Head of caudate nucleus (tissue), 42 donors: ENCODE results near the gene LAIR1.
"Not testable (repeated sequence)": the region's sequence is repeated elsewhere in the genome, so short reads cannot be mapped to it uniquely, and the experiment has no call there.

Experiments used
- DNase-seq, 42 donors: peaks; one replicate each; pipeline versions ENCODE4 v3.0.0 to v3.0.0-alpha.2; 2020 to 2021; ENCODE audit warnings: mixed read lengths in 7 of 42
- intact Hi-C: fragments of 100-400 bp; cut with DNase I; formaldehyde crosslinking; loops from one replicate; pipeline ENCODE4 v1.15.0; 2022

Gene LAIR1

DNA sequence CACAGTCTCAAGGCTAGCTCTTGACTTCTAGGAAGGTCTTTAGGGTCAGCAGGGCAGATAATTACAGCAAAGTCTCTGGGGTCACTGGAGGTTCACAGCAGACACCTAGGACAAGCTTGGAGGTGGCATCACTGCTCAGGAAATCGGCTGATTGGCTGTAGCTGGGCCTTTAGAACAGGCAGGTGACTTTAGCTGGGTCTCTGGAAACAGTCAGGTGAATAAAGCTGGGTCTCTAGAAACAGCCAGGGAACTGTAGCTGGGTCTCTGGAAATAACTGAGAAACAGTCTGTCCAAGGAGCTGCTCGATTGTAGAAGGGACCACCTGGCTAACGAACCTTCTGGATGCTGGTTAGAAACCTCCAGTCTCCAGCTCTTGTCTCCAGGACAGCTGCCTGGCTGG, 10.0 kb downstream of the LAIR1 start:
- no peak for DNase-seq
- intact Hi-C loops: no loop called here

GRCh38 chr19:54352546-54352945, 12.2 kb downstream of the LAIR1 start:
- intact Hi-C loops: no loop called here
- DNase-seq: no peak

- no peak for DNase-seq
- intact Hi-C loops: no loop called here
Observed at GRCh38 chr19:54352041-54352440, 12.7 kb downstream of the LAIR1 start.

DNA sequence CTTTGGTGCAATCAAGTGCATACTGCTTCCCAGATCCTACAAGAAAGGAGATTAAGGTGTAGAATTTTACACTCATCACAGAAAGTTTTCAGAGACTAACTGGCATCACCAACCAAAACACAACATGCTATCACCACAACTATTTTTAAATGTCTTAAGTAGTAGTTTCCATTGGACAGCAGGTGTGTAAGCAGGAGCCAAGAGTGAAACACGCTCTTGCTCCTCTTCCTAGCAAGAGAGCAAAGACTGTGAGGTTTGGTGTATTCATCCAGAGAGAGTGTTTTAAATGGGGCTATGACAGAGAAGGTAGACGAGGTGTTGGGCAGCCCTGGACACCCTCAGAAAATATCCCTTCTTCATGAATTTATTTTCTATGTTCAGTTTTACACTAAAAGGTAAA, 13.3 kb downstream of the LAIR1 start:
- intact Hi-C loops: no loop called here

DNA sequence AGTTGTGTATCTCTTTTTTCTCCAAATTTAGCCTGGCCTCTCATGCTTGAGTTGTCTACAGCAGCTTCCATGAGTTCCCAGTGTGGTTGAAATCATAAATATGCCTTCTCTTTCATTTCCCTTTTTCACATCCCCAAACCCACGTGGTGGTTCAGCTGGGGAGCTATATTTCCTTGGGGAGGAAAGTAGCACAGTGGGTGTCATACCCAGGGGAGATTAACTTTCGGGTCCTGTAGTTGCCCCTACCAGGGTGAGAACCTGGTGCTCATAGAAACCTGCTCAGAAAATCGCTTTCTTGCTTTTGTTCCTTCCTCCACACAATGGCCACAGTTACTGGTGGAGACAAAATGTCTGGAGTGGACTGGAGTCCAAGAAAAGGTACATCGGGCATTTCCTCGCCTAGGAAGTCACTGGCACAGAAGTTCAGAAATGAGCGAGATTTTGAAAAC, 18.8 kb downstream of the LAIR1 start:
- intact Hi-C loops: no loop called here
- DNase-seq: peak in 4 of 42 donors; percentile 16 to 53 (median 27)

More for the DNA sequence above, 13.3 kb downstream of the LAIR1 start:
- no peak for DNase-seq

DNA sequence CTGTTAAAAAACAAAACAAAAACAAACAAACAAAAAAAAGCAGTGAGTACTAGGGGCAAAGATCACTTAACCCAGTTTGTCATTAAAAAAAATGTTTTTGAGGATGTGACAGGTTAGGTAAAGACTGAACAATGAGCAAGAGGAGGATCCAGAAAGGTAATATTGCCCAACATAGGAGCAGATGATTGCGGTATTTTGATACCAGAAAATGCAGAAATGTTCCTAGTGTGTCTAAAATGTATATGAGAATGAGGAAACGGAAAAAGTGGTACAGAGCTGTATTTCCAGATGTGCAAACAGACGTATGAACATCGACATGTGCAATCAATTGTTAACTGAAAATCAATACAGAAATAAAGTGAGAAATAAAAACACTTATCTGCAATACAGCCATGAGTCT, 20.9 kb downstream of the LAIR1 start:
- DNase-seq: no peak
- intact Hi-C loops: no loop called here

DNA sequence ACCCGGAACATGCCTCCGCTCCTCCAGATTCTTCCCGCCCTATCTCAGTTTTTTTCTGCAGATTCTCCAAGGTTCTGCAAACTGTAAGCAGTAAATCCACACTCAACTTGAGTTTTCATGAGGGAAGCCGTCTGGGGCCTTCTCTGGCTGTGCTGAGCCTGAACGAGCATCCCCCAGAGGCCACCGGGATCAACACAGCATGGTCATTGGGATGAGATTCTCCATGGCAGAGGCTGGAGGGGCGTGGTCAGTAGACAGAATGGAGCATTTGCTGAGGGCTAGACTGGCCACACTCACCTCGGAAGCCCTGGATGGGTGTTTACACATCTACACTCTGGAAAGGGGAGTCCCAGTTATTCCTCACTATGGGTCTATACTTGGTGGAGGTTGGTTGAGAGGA, 23.4 kb downstream of the LAIR1 start:
- intact Hi-C loops: no loop called here
- DNase-seq: no peak

- DNase-seq: peak in 12 of 42 donors; percentile 19 to 52 (median 30)
- intact Hi-C loops: no loop called here
Observed at GRCh38 chr19:54339646-54340358, 24.9 kb downstream of the LAIR1 start.

DNA sequence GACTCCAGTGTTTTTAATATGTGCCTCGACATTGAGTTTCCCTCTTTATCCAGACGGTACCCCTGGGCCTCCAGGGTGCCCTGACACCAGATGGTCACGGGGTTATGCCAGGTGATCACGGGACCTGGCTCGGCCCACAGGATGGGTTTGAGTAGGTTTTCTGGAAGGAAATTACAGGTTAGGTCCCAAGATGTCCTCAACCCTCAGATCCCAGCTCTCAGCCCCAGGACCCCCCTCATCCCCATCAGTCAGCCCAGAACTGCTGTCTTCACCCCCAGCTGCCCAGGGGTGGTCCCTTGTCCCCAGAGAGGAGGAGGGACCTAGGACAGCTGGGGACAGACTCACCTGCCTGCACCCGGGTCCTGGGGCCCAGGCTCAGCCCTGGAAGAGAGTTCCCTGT, 26.2 kb downstream of the LAIR1 start:
- no peak for DNase-seq
- intact Hi-C loops: no loop called here

DNA sequence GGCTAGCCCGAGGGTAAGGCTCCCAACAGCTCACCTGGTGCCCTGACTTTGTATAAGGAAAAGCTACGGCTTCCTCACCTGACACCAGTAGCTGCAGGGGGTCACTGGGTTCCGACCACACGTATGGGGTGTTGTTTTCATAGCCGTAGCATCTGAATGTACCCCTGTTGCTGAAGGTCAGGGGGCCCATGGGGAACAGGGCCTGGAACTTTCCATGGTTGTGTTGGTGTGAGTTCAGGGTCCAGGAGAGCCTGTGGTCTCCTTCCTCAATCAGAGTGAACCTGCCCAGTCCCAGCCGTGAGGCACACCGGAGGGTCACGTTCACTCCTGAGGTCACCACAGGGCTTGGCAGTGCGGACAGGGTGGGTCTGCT, 26.9 kb downstream of the LAIR1 start:
- peak in 1 of 42 donors; percentile 18 for DNase-seq
- intact Hi-C loops: no loop called here

DNA sequence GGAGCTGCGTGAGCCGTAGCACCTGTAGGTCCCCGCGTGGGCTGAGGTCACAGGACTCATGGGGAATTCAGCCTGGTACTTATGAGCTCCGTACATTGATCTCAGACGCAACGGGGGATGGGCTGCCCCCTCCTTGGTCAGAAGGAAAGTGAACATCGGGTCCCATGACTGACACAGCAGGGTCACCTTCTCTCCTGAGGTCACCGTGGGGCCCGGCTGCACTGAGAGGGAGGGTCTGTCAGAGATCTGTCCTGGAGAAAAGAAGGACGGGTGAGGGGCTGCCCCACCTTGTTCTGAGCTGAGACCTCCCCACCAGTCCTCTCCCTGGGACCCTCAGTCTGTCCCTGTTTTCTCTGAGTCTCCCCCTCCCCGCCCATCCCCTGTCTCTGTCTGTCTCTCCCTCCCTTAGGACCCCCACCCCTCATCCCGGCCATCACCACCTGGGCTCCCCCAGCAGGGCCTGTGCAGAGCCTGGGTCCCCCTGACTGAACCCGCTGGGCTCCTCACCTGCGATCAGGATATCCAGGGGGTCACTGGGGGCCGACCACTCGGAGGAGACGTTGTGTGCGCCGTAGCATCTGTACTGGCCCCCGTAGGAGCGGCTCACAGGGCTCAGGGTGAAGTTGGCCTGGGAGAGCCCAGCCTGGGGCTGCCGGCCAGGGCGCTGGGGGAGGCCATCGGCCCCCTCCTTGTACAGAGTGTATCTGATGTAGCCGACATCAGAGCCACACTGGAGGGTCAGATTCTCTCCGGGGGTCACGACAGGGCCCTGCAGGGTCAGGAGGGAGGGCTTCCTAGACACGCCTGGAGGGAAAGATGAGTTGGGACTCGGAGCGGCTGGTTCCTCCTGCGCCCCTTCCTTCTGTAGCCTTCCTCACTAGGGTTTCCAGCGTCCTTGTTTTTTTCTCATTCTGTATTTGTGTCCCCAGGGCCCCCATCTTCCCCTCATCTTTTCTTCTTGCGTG, 27.6 kb downstream of the LAIR1 start:
- intact Hi-C loops: no loop called here
- peak in 1 of 42 donors; percentile 16 for DNase-seq

- DNase-seq: peak in 3 of 42 donors; percentile 16 to 28 (median 20)
- intact Hi-C loops: no loop called here
Observed at GRCh38 chr19:54335979-54336892, 28.5 kb downstream of the LAIR1 start.

DNA sequence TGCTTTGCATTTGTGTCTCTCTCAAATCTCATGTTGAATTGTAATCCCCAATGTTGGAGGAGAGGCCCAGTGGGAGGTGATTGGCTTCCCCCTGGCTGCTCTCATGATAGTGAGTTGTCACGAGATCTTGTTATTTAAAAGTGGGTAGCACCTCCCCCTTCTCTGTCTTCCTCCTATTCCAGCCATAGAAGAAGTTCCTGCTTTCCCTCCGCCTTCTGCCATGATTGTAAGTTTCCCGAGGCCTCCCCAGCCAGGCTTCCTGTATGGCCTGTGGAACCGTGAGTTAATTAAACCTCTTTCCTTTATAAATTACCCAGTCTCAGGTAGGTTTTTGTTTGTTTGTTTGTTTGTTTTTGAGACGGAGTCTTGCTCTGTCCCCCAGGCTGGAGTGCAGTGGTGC, 29.6 kb downstream of the LAIR1 start:
- peak in 1 of 42 donors; percentile 15 for DNase-seq
- intact Hi-C loops: no loop called here

DNA sequence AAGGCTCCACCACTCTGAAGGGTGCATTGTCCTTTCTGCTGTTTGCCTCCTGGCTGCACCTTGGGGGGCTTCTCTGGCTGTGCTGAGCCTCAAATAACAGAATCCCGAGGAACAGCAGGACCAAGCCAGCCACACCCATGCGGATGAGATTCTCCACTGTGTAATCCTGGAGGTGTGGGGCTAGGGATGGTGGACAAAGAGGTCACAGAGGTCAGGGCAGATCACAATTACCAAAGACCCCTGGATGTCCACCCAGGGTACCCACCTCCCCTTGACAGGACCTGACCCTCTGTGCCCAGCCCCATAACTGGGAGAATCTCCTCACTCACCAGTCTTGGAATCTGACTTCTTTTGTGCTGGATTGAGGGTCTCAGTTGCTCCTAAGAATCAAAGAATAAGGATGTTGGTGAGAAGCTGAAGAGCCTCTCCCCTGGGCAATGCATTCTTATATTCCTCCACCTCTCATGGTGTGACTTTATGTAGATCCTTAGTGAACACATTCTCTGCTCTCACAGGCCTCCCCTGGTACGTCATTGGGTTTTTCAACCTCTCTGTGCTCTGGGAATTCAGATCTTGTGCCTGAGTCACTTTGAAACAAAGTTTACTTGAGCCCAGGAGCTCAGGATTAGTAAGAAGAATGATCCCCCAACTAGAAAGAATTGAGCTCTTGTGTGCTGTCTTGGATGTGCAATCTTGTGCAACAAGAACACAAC, 31.0 kb downstream of the LAIR1 start:
- DNase-seq: peak in 1 of 42 donors; percentile 2
- intact Hi-C loops: no loop called here

GRCh38 chr19:54332149-54332548, 32.6 kb downstream of the LAIR1 start:
- intact Hi-C loops: no loop called here
- DNase-seq: peak in 1 of 42 donors; percentile 7

DNA sequence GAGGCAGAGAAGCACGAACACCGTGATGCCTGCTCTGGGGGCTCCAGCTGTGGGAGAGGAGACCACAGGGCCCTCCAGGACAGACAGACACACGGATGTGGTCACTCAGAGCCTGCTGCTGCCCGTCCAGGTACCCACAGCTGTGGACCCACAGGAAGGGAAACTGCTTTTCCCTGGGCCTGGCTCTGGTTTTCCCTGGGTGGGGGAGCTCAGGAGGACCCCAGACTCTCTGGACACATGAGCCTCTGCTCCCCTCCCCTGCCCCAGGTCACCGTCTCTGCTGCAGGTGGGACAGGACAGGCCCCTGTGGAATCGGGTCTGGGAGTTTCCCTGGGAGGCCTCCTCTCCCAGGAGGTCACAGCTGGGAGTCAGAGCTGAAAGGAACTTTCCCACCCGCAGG, 33.1 kb downstream of the LAIR1 start:
- intact Hi-C loops: no loop called here
- peak in 1 of 42 donors; percentile 6 for DNase-seq

DNA sequence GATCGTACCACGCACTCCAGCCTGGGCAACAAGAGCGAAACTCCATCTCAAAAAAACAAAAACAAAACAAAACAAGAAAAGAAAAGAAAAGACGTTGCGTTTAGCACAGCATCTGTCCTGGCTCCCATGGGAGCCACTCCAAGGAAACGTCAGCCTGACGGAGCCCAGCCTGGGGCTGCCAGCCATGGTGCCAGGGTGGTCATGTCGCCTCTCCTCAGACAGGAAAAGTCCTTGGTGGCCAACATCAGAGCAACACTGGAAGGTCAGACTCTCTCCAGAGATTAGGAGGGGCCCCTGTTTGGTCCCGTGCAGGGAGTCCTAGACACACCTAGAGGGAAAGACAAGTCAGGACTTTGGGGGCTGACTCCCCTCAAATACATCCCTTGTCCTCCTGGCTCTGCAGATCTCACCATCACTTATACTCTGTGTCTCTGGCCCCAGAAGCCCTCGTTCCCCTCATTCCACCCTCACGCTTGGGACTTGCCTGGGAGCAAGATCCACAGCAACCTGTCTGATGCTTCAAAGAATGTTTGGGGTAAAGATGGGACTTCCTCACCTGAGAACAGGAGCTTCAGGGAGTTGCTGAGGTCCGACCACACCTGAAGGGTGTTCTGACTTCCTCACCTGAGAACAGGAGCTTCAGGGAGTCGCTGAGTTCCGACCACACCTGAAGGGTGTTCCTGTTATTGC, 35.1 kb downstream of the LAIR1 start:
- intact Hi-C loops: loop anchor here (5.0 to 10.0 kb wide), 2 partner anchors 63 to 125 kb away; no protein-coding TSS in a partner anchor
- peak in 1 of 42 donors; percentile 5 for DNase-seq

GRCh38 chr19:54328781-54329180, 36.0 kb downstream of the LAIR1 start:
- DNase-seq: not testable (repeated sequence)
- intact Hi-C loops: loop anchor here (5.0 to 10.0 kb wide), 2 partner anchors 64 to 126 kb away; no protein-coding TSS in a partner anchor
